ENCODE data around the gene KIAA0319L.

GRCh38 chr1:35390600-35391494 is 166.4 kb downstream of the KIAA0319L start:
- TF ChIP-seq, protein P1, sequence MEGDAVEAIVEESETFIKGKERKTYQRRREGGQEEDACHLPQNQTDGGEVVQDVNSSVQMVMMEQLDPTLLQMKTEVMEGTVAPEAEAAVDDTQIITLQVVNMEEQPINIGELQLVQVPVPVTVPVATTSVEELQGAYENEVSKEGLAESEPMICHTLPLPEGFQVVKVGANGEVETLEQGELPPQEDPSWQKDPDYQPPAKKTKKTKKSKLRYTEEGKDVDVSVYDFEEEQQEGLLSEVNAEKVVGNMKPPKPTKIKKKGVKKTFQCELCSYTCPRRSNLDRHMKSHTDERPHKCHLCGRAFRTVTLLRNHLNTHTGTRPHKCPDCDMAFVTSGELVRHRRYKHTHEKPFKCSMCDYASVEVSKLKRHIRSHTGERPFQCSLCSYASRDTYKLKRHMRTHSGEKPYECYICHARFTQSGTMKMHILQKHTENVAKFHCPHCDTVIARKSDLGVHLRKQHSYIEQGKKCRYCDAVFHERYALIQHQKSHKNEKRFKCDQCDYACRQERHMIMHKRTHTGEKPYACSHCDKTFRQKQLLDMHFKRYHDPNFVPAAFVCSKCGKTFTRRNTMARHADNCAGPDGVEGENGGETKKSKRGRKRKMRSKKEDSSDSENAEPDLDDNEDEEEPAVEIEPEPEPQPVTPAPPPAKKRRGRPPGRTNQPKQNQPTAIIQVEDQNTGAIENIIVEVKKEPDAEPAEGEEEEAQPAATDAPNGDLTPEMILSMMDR (IDR thresholded peaks at IDR 0.05): no peak
- TF ChIP-seq EZH2 (IDR thresholded peaks at IDR 0.05): no peak

All from neural progenitor cell (in vitro differentiated cells).